HG03558 (cell line): ENCODE results near the gene GSTO2.

Experiments
- ATAC-seq: cut with Tn5 transposase; IDR thresholded peaks from one replicate; pipeline ENCODE4 v1.9.1; 2021; ENCODE audit warnings: moderate number of reproducible peaks; ENCODE audit not compliant: unreplicated experiment; ENCODE audit errors: extremely low read depth

GSTO2 gene

GRCh38 chr10:104277785-104278184 is 8.8 kb downstream of the GSTO2 start:
- ATAC-seq = no peak

GRCh38 chr10:104279550-104280259 is 10.7 kb downstream of the GSTO2 start:
- ATAC-seq = no peak

GRCh38 chr10:104281694-104282093 is 12.7 kb downstream of the GSTO2 start:
- ATAC-seq = no peak

GRCh38 chr10:104284846-104285245 is 15.9 kb downstream of the GSTO2 start:
- ATAC-seq = no peak

- no peak for ATAC-seq
These were observed 18.0 kb downstream of the GSTO2 start for GRCh38 chr10:104286939-104287338.

- ATAC-seq = no peak
These were observed 19.4 kb downstream of the GSTO2 start for GRCh38 chr10:104288355-104288754.

- peak; percentile 94 for ATAC-seq
These were observed 22.5 kb downstream of the GSTO2 start for GRCh38 chr10:104291439-104291951.

- ATAC-seq = no peak
These were observed 24.0 kb downstream of the GSTO2 start for GRCh38 chr10:104293011-104293410.

GRCh38 chr10:104293781-104294321 is 24.9 kb downstream of the GSTO2 start:
- no peak for ATAC-seq

GRCh38 chr10:104296687-104297436 is 27.9 kb downstream of the GSTO2 start:
- ATAC-seq = no peak

GRCh38 chr10:104297697-104298660 is 29.0 kb downstream of the GSTO2 start:
- no peak for ATAC-seq

GRCh38 chr10:104299031-104299904 is 30.3 kb downstream of the GSTO2 start:
- no peak for ATAC-seq

GRCh38 chr10:104300002-104300735 is 31.2 kb downstream of the GSTO2 start:
- ATAC-seq = no peak

- ATAC-seq = no peak
These were observed 31.8 kb downstream of the GSTO2 start for GRCh38 chr10:104300736-104301292.

- no peak for ATAC-seq
These were observed 33.1 kb downstream of the GSTO2 start for GRCh38 chr10:104301907-104302690.

- ATAC-seq = no peak
These were observed 34.8 kb downstream of the GSTO2 start for GRCh38 chr10:104303594-104304355.

- no peak for ATAC-seq
These were observed 35.4 kb downstream of the GSTO2 start for GRCh38 chr10:104304356-104304745.
